ENCODE results near the gene ELOVL5.

Gene ELOVL5

GRCh38 chr6:53268858-53269608, 79.7 kb downstream of the ELOVL5 start:
- DNase-seq: no peak

DNA sequence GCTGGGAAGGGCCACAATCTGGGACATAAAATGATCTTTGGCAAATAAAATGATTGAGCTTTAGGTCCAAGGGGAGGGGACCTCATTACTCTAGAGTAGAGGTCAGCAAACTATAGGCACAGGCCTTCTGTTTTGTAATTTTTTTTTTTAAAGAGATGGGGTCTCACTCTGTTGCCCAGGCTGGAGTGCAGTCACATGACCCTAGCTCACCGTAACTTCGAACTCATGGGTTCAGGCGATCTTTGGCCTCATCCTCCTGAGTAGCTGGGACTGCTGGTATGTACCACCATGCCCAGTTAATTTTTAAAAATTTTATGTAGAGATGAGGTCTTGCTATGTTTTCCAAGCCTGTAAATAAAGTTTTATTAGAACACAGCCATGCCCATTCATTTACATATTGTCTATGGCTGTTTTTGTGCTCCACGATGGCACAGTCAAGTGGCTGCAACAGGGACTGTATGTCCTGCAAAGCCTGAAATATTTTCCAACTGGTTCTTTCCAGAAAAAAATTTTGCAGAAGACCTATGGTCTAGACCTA, 82.1 kb downstream of the ELOVL5 start:
- DNase-seq: no peak

- DNase-seq: no peak
Observed at GRCh38 chr6:53264915-53265607, 83.7 kb downstream of the ELOVL5 start.

DNA sequence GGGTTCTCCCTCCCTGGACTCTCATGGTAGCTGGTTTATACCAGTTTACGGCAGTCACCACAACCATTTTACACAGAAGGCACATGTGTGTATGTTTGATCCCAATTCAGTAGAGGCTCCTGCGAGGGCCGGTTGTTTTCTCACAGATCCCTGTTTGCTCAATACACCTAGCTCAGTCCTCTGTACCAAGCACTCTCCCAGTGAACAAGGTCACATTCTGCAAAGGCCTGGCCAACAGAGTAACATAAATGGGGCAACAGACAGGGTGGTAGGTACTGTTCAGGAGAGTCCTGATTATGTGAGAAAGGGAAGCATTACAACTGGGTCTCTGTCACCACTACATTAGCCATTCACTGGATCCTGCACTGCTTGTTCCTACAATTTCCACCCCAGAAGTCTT, 84.4 kb downstream of the ELOVL5 start:
- DNase-seq: no peak

DNA sequence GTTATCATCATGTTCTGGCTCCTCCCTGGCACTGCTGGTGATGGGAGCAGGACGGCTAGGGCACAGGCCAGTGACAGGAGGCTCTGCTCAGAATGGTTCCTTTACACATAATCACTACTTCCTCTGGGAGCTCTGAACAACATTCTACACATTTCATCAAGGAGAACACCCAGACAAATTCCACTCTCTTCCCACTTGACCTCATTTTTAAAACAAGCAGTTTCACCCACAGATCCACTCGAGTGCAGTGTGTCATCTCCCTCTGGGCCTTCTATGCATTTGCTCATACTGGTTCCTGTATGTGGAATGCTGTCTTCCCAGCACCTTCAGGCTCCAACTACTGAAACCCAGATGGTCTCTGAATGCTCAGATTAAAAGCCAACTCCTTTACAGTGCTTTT, 84.8 kb downstream of the ELOVL5 start:
- DNase-seq: no peak

DNA sequence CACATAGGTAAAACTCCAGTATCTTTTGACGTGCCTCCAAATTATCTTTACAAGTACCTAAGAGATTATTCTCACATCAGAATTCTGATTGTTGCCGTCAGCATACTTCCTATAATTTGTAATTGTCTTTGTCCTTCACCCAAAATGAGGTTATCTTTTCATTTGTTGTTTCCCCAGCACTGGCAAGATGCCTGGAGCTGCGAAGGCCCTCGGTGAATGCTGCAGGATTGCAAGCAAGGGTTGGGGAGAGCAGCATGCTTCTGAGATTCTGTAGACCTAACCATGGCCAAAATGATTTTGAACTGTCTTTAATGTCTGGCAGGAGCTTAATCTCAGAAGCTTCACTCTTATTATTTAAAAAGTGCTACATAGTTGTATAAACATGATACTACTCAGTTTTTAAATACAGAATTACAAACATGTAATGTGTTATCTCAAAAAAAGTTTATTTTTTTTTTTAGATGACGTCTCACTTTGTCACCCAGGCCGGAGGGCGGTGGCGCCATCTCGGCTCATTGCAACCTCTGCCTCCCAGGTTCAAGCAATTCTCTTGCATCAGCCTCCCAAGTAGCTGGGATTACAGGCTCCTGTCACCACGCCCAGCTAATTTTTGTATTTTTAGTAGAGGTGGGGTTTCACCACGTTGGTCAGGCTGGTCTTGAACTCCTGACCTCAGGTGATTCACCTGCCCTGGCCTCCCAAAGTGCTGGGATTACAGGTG, 88.7 kb downstream of the ELOVL5 start:
- DNase-seq: no peak

- no peak for DNase-seq
Observed at GRCh38 chr6:53258774-53259155, 90.0 kb downstream of the ELOVL5 start.

- DNase-seq: no peak
Observed at GRCh38 chr6:53258076-53258773, 90.5 kb downstream of the ELOVL5 start.

DNA sequence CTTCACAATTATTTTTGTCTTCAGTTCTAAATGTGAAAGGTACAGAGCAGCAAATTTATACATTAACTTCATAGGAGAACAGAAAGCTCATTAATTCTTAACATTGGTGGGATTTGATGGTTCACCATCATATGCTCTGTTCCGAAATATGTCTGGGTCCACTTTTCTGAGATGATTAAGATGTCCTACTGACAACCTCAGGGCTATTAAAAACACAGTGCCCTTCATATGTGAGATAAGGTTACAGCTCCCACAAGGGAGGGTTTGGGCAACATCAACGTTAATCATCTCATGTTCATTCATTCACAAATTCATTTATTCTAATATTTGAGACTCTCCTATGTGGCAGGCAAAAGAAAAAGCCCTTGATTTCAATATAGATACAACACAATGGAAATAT, 91.2 kb downstream of the ELOVL5 start:
- no peak for DNase-seq

DNA sequence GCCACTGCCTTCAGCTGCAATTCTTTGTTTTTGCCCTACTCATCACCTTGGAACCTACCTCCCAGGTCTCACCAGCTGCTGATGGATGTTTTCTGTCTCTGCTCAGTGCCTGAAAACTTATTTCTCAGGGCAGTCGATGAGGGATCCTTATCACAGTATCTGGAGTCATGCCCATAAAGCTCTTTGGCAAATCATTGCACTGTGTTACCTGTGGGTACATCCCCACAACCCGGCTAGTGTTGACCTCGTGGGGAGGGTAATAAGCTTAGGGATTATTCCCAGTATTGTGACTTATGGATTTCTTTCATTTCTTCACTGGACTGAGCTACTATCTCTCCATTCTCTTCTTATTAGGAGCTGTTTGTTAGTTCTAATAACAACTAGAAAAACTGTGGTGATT, 91.7 kb downstream of the ELOVL5 start:
- no peak for DNase-seq

GRCh38 chr6:53252177-53252692, 96.5 kb downstream of the ELOVL5 start:
- DNase-seq: no peak

DNA sequence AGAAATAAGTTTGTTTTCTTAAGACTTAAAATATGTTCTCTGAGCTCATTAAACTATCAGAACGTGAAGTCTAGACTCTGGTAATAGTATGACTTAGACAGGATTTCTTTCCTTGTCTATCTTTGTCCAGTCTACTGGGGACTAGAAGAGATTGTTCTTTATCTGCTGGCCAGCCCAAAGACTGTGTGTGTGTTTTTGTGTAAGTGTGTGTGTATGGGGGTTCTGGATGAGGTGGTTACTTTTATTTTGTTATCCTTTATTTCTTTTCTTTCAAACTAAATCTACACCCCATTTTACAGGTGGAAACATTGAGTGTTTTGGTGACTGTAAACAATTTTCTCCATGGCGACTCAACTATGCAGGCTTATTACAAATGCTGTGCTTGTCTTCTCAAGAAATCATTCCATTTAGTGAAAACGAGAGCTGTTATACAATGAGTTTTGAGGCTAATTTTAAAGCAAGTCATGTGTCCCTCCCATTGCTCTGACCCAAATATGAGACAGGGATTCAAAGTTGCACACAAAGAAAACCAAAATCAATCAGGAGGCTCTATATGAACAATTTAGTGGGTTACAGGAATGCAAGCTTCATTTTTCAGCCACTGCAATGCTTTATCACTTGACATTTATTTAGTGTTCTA, 97.6 kb downstream of the ELOVL5 start:
- DNase-seq: no peak

DNA sequence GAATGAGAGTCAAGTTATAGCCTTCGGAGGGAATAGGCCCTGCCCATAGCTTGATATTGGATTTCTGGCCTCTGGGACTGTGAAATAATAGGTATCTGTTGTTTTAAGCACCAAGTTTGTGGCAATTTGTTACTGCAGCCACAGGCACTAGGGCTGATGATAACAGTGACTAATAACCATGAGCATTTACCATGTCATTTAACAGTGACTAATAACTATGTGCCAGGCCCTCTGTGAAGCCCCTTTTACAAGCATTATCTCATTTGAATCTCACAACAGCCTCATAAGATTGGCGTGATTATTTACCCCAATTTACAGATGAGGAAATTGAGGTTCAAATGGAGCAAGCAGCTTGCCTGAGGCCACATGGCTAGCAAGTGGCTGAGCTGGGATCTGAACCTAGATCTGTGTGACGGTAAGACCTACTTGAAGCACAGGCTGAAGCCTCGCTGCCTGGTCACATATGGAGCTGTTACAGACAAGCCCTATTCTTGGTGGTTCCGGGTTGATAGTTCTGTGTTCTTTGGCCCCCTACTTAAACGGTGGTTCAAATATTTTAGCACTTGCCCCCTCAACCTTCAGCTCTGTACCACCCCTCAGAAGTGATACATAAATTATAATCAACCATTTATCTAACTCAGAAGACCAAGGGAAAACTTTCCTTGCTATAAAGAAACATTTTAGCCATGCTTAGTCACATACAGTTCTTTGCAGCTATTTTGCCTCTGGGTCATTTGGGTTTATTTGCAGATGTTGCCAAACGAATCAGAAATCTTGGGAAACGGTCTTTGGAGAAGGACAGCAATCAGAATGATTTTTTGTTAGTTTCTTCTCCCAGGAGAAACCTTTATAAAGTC, 98.3 kb downstream of the ELOVL5 start:
- no peak for DNase-seq

DNA sequence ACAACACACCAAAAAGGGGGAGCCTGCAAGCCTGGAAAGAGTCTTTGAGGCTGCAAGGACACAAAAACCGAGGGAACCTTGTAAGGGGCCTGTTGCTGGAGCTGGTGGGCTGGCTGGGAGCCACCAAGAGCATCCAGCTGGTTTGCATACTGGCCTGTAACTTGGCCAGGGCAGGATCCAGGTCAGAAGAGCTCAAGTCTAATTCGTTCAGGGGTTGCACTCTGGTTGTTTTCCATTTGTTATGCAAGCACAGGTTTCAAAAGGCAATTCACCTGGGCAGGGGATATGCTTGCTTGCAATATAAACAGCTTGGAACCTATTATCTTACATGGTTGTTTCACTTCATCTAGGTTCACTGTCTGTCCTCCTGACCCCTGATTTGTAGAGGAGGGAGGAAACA, 101.8 kb downstream of the ELOVL5 start:
- no peak for DNase-seq

DNA sequence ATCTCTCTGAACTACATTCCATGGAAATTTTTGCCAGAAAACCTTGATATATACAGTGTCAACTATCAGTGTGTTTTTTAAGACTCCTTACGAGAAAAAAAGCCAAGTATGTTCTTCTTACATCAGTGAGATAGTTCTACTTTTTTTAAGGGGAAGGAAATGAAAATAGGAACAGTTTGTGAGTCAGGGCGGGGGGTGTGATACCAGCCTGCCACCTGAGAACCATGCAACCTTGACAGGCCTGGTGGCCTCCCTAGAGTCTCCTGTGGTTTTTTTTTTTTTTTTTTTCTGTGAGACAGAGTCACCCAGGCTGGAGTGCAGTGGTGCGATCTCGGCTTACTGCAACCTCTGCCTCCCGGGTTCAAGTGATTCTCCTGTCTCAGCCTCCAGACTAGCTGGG, 103.8 kb downstream of the ELOVL5 start:
- no peak for DNase-seq

- DNase-seq: no peak
Observed at GRCh38 chr6:53244399-53244931, 104.3 kb downstream of the ELOVL5 start.

DNA sequence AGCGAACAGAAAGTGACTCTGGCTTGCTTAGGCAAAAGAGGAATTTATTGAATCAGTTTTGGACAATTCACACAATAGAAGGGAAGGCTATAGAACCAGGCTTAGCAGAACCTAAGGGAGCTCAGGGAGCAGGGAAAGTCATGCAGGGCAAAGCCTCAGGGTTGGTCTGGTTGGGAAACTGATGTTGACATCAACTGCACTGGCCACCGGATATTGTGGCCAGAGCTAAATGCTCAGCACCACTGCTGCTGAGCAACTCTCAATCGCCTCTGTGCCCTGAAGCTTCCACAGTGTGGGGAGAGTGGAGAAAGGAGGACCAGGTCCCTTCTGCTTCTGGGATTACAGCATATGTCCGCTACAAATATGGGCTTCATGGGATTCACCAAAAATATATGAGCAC, 106.8 kb downstream of the ELOVL5 start:
- DNase-seq: no peak

DNA sequence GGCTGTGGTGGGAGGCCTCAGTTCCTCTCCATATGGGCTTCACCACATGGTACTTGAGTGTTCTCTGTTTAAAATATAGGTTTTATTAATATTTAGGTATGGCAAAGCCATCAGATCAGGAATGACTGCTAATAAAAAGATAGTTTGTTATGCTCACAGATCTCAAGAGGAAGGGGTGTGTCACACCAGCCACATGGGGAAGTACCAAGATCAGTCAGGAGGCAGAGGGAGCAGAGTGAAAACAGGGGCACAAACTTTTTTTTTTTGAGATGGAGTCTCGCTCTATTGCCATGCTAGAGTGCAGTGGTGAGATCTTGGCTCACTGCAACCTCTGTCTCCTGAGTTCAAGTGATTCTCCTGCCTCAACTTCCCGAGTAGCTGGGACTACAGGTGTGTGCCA, 108.0 kb downstream of the ELOVL5 start:
- no peak for DNase-seq

DNA sequence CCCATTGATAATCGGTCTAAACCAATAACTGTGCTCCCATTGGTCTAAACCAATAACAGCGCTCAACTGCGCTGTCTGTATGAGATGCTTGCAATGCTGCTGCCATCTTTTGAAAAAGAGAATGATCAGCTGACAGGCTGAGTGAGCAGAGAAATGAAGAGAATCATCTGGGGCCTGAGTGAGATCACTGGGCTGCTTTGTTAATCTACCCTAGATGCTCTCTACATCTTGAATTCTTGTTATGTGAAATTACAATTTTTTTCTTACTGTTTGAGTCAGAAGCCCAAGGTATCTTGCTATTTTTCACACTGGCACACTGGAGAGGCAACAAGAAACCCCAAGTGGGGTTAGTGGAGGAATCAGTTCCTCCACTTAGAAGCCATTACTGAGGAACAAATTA, 108.6 kb downstream of the ELOVL5 start:
- no peak for DNase-seq

- no peak for DNase-seq
Observed at GRCh38 chr6:53239526-53239925, 109.2 kb downstream of the ELOVL5 start.

DNA sequence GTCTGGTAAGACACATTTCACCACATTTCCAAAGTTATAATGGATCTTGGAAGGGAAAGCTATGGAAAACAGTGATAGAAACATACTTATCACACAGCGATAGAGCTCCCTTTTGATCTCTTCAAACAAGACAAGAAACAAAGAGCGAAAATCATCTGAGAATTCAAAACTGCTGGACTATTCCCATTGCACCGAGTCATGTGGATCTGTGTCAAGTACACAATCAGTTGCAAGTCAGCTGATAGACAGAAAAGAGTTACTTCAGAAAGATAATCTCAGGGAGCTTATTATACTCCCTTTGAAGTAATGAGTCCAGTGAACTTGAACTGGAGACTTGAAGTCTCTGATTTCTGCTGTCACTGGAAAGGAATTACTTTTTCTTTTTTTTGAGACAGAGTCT, 110.4 kb downstream of the ELOVL5 start:
- no peak for DNase-seq

Data from stimulated activated CD4-positive, alpha-beta T cell treated with anti-CD3 and anti-CD28 coated beads, Interleukin-12 subunit alpha, Interleukin-12 subunit beta, amount 100 ng/mL, for 4 hours (primary cell).